Left kidney (tissue), 1 donor: ENCODE results near the gene LYRM7. TPM values are rescaled to one million over a fixed set of nuclear protein-coding genes. Genes with fewer than 3 reads are reported as not detected.

Experiments used
- polyA plus RNA-seq: library from polyadenylated mRNA; unstranded; fragments of 120-200 nt; gene quantifications from one replicate; pipeline ENCODE4 v1.2.1, GENCODE V29; 2013; ENCODE audit not compliant: insufficient read length

LYRM7 gene
- polyA plus RNA-seq, 1 donor: 17.4 TPM

Other genes with a start within 250 kb of the LYRM7 start
- 393 TPM for gene HINT1, start 5.7 kb upstream of the LYRM7 start, polyA plus RNA-seq
- 58.3 TPM for gene CDC42SE2, start 93.1 kb downstream of the LYRM7 start, polyA plus RNA-seq